Mucosa of descending colon (tissue), 3 donors: ENCODE measurements around the gene ST8SIA6. TPM values are rescaled to one million over a fixed set of nuclear protein-coding genes. Genes with fewer than 3 reads are reported as not detected.

Source experiments
- ATAC-seq: fragments of 200-7000 bp; cut with Tn5 transposase; one replicate; pipeline ENCODE4 v1.9.1; 2020; ENCODE audit warnings: mild to moderate bottlenecking, moderate library complexity
- DNase-seq, 3 donors: peaks; one replicate each; pipeline ENCODE4 v3.0.0-alpha.2; 2020
- H3K36me3 ChIP-seq: fragments of 200-600 bp; one replicate; pipeline ENCODE4 v1.8.0; 2021; ENCODE audit warnings: low read depth, mild to moderate bottlenecking
- H3K4me1 ChIP-seq: fragments of 200-600 bp; one replicate; pipeline ENCODE4 v1.8.0; 2021; ENCODE audit warnings: low read depth, mild to moderate bottlenecking
- H3K4me3 ChIP-seq: fragments of 200-600 bp; one replicate; pipeline ENCODE4 v1.8.0; 2021; ENCODE audit warnings: mild to moderate bottlenecking
- H3K9me3 ChIP-seq: fragments of 200-600 bp; one replicate; pipeline ENCODE4 v1.8.0; 2021; ENCODE audit warnings: mild to moderate bottlenecking
- intact Hi-C, 2 donors: fragments of 100-400 bp; cut with DNase I in 1 of 2; cut with micrococcal nuclease in 1 of 2; formaldehyde crosslinking; loops; one replicate each; pipeline versions ENCODE4 v1.11.0 to v1.11.1; 2022; cut with DNase I, micrococcal nuclease
- total RNA-seq, 3 donors: library from RNA; stranded (reverse); fragmentation: NEBNext Ultra II Directional in 2 of 3; extraction: Animal tissue kit (Norgen Biotek cat#: 25700) in 2 of 3; gene quantifications; one replicate each; pipeline versions ENCODE4 v1.2.1 to v1.2.4, GENCODE V29; 2021 to 2023
- TF ChIP-seq, protein P1 (sequence below): fragments of 200-600 bp; IDR thresholded peaks from one replicate; pipeline ENCODE4 v1.8.0; 2022; ENCODE audit warnings: antibody characterized with exemption, mild to moderate bottlenecking
- donor health status: DM: no; HTN: no; CAD: no; lungs with moderate emphysema.
- donor health status: DM: no; HTN: no; CAD: no.
- donor health status: DM: no; HTN: yes; CAD: no.

The ST8SIA6 gene
- total RNA-seq, 3 donors from 2014 or later, result 1.6 to 4.2 (median 2.2) TPM

DNA sequence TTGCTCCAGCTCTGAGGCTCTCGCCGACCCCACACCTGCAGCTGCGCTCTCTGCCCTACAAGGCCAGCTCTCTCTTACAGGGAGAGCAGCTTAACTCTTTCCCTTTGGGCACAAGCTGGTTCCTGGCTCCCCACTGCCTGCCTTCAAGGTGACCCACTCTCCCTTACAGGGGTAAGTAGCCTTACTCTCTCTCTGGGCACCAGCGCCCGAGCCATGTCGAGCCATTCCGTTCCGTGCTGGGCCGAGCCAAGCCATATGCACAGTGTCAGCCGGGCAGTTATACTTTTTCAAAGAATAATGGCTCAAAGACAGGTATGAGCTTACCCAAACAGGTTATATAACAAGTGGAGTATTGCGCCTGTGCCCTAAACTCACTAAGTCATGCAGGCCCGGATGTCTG is 181.7 kb downstream of the ST8SIA6 start:
- TF ChIP-seq, protein P1, sequence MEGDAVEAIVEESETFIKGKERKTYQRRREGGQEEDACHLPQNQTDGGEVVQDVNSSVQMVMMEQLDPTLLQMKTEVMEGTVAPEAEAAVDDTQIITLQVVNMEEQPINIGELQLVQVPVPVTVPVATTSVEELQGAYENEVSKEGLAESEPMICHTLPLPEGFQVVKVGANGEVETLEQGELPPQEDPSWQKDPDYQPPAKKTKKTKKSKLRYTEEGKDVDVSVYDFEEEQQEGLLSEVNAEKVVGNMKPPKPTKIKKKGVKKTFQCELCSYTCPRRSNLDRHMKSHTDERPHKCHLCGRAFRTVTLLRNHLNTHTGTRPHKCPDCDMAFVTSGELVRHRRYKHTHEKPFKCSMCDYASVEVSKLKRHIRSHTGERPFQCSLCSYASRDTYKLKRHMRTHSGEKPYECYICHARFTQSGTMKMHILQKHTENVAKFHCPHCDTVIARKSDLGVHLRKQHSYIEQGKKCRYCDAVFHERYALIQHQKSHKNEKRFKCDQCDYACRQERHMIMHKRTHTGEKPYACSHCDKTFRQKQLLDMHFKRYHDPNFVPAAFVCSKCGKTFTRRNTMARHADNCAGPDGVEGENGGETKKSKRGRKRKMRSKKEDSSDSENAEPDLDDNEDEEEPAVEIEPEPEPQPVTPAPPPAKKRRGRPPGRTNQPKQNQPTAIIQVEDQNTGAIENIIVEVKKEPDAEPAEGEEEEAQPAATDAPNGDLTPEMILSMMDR, result no peak
- H3K9me3 ChIP-seq, result peaks cover 9% of the 10 kb centered on the region
- H3K4me1 ChIP-seq, result no peaks in the 10 kb centered on the region
- intact Hi-C loops, result no loop called here
- H3K36me3 ChIP-seq, result no peaks in the 10 kb centered on the region
- no peak for ATAC-seq
- H3K4me3 ChIP-seq, result no peak overlapping the region
- no peak for DNase-seq

Other genes starting within 250 kb of the ST8SIA6 start
- gene VIM, start 226.4 kb downstream of the ST8SIA6 start, total RNA-seq, result 100 to 1,000 TPM; 128 to 550 (median 355) TPM
- gene HACD1, start 162.8 kb upstream of the ST8SIA6 start, total RNA-seq, result 10 to 100 TPM in 1 of 3 donors, 1 to 10 TPM in 2; 2.8 to 33.8 (median 6.3) TPM
- 10 to 100 TPM; 16.4 to 17.8 (median 17.6) TPM for gene STAM, start 189.6 kb upstream of the ST8SIA6 start, total RNA-seq